ENCODE measurements around the gene CYP24A1. TPM values are rescaled to one million over a fixed set of nuclear protein-coding genes. Genes with fewer than 3 reads are reported as not detected.

Gene CYP24A1
- polyA plus RNA-seq, 1 of the 3 experiments (the other 2 are of a cell fraction), result 8.8 TPM

DNA sequence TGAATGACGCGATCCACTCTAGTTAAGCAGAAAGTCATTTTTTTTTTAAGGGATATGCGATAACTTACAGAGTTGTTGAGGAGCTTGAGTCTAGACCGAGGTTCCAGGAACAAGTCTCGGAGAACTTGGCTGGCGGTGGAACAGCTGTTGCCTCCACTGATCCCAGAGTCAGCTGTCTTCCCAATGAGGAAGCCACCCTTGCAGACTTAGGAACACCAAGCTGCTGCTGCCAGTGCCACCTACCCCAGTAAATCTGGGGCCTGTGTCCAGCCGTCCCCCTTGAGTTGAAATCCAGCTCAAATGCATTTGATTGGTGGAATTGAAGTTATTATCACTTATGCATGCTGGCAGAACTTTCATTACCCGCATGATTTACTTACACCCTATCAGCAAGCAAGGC lies 40.8 kb upstream of the CYP24A1 start:
- no peak for DNase-seq
- WGBS (ENCODE audit: low lambda C conversion rate), result 98% methylated on average over 8 of the region's 8 CpGs
- Histone ChIP-seq H3K9ac (no peak overlapping the region), H4K20me1 (ENCODE audit: insufficient read depth) (peaks cover 4% of the 10 kb centered on the region), H3K36me3 (replicated peaks in 1 of 2; ENCODE audit: control insufficient read depth in 1 of 2, insufficient read depth in 2 of 2, low read length in 1 of 2) (peaks cover 29 to 47% of the 10 kb centered on the region in 2 experiments), H3K27me3 (ENCODE audit: insufficient read depth) (no peaks in the 10 kb centered on the region), H3K79me2 (ENCODE audit: insufficient read depth) (peaks cover 62% of the 10 kb centered on the region), H3K9me2 (no peaks in the 10 kb centered on the region), H3K4me1 (ENCODE audit: control insufficient read depth in 1 of 2, insufficient read depth in 2 of 2, low read depth in 1 of 2, low read length in 1 of 2) (peaks cover 0 to 9% of the 10 kb centered on the region in 2 experiments; a peak in 2 of 4 replicates), H3K27ac (ENCODE audit: low read depth in 2 of 2, low read length in 1 of 2) (no peak overlapping the region), H3K9me3 (no peaks in the 10 kb centered on the region), H3F3A (replicated peaks; ENCODE audit: insufficient read depth) (peaks cover 14% of the 10 kb centered on the region), H3K4me2 (no peak overlapping the region), H3K4me3 (ENCODE audit: low read depth in 2 of 2, low read length in 1 of 2) (no peak overlapping the region), H2AFZ (ENCODE audit: low read depth) (no peak overlapping the region)
- TF ChIP-seq NRF1 (IDR thresholded peaks at IDR 0.05; ENCODE audit: low read depth, low read length) (no peak), CTCF (IDR thresholded peaks at IDR 0.05) (no peak), RCOR1 (IDR thresholded peaks at IDR 0.05; ENCODE audit: low read length) (no peak), RFX5 (IDR thresholded peaks at IDR 0.05; ENCODE audit: low read length) (no peak), FOXJ3 (CRISPR knock-in tag; IDR thresholded peaks at IDR 0.05) (no peak), EZH2phosphoT487 (IDR thresholded peaks at IDR 0.05; ENCODE audit: borderline replicate concordance, low read depth) (no peak), IRF3 (IDR thresholded peaks at IDR 0.05; ENCODE audit: low read depth, low read length) (no peak), EP300 (IDR thresholded peaks at IDR 0.05; ENCODE audit: borderline replicate concordance in 1 of 2, low read depth in 1 of 2, low read length in 1 of 2) (no peak), ELF1 (IDR thresholded peaks at IDR 0.05) (no peak), MEF2A (IDR thresholded peaks at IDR 0.05; ENCODE audit: borderline replicate concordance, low read depth) (no peak), YY1 (IDR thresholded peaks at IDR 0.05; ENCODE audit: low read depth) (no peak)
- TF ChIP-seq, protein P1, sequence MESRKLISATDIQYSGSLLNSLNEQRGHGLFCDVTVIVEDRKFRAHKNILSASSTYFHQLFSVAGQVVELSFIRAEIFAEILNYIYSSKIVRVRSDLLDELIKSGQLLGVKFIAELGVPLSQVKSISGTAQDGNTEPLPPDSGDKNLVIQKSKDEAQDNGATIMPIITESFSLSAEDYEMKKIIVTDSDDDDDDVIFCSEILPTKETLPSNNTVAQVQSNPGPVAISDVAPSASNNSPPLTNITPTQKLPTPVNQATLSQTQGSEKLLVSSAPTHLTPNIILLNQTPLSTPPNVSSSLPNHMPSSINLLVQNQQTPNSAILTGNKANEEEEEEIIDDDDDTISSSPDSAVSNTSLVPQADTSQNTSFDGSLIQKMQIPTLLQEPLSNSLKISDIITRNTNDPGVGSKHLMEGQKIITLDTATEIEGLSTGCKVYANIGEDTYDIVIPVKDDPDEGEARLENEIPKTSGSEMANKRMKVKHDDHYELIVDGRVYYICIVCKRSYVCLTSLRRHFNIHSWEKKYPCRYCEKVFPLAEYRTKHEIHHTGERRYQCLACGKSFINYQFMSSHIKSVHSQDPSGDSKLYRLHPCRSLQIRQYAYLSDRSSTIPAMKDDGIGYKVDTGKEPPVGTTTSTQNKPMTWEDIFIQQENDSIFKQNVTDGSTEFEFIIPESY (IDR thresholded peaks at IDR 0.05; ENCODE audit: borderline replicate concordance, low read depth), result no peak
- TF ChIP-seq, protein P2, sequence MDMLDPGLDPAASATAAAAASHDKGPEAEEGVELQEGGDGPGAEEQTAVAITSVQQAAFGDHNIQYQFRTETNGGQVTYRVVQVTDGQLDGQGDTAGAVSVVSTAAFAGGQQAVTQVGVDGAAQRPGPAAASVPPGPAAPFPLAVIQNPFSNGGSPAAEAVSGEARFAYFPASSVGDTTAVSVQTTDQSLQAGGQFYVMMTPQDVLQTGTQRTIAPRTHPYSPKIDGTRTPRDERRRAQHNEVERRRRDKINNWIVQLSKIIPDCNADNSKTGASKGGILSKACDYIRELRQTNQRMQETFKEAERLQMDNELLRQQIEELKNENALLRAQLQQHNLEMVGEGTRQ (IDR thresholded peaks at IDR 0.05; ENCODE audit: borderline replicate concordance, low read depth, low read length), result no peak
- TF ChIP-seq, protein P3, sequence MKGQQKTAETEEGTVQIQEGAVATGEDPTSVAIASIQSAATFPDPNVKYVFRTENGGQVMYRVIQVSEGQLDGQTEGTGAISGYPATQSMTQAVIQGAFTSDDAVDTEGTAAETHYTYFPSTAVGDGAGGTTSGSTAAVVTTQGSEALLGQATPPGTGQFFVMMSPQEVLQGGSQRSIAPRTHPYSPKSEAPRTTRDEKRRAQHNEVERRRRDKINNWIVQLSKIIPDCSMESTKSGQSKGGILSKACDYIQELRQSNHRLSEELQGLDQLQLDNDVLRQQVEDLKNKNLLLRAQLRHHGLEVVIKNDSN (IDR thresholded peaks at IDR 0.05; ENCODE audit: borderline replicate concordance, low read depth), result no peak
- TF ChIP-seq, protein P4, sequence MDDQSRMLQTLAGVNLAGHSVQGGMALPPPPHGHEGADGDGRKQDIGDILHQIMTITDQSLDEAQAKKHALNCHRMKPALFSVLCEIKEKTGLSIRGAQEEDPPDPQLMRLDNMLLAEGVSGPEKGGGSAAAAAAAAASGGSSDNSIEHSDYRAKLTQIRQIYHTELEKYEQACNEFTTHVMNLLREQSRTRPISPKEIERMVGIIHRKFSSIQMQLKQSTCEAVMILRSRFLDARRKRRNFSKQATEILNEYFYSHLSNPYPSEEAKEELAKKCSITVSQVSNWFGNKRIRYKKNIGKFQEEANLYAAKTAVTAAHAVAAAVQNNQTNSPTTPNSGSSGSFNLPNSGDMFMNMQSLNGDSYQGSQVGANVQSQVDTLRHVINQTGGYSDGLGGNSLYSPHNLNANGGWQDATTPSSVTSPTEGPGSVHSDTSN (IDR thresholded peaks at IDR 0.05), result no peak
- POLR2A ChIA-PET, result no interaction called here
- CTCF ChIA-PET, result interaction anchor here (0.6 to 19.4 kb wide), 4 partner anchors 15 to 433 kb away, joined by 4 to 499 read pairs (median 10); no protein-coding TSS in a partner anchor

Measured in SK-N-SH (cell line).